Measurements from ENCODE around the gene JAKMIP2. TPM values are rescaled to one million over a fixed set of nuclear protein-coding genes. Genes with fewer than 3 reads are reported as not detected.

JAKMIP2 gene
- polyA plus RNA-seq, 2 donors, result 0.10 to 0.20 TPM

- WGBS, 2 donors, result 74 to 86% methylated on average over 2 of the region's 2 CpGs
- no peak overlapping the region for H3K27ac ChIP-seq (ENCODE audit: low read depth in 2 of 2, low read length in 1 of 2)
- H3K4me1 ChIP-seq (ENCODE audit: control insufficient read depth in 2 of 2, insufficient read depth in 2 of 2, low read length in 1 of 2), result no peaks in the 10 kb centered on the region
- H3K36me3 ChIP-seq (ENCODE audit: control insufficient read depth in 2 of 2, insufficient read depth in 2 of 2, low read length in 1 of 2), result no peaks in the 10 kb centered on the region
- H3K27me3 ChIP-seq (ENCODE audit: control insufficient read depth in 1 of 2, insufficient read depth in 2 of 2, low read length in 2 of 2), result no peaks in the 10 kb centered on the region
- no peaks in the 10 kb centered on the region for H3K9me3 ChIP-seq (ENCODE audit: control insufficient read depth in 2 of 2, insufficient read depth in 1 of 2, low read depth in 1 of 2, low read length in 1 of 2)
- H3K4me3 ChIP-seq (ENCODE audit: low read depth in 1 of 2, low read length in 2 of 2), result no peak overlapping the region
These were observed 8.9 kb downstream of the JAKMIP2 start for GRCh38 chr5:147773587-147773986.

DNA sequence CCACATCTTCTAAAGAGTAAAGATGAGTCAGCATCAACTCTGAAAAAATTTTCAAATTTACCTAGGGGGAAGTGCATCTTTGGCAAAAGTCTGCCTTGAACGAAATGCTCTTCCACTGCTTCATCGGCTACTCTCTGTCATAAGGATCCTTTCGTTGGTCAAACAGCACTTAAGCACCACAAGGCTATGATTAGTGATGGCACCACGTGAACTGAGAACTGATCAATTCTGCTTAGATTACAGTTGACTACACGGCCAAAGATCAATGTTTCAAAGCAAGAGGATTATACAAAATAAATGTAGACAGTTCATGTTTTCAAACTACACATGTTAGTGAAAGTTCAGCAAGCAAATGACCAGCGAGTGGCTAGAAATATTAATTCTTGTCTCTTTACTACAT is 9.4 kb downstream of the JAKMIP2 start:
- Histone ChIP-seq H3K27me3 (ENCODE audit: control insufficient read depth in 1 of 2, insufficient read depth in 2 of 2, low read length in 2 of 2) (no peaks in the 10 kb centered on the region), H3K36me3 (ENCODE audit: control insufficient read depth in 2 of 2, insufficient read depth in 2 of 2, low read length in 1 of 2) (no peaks in the 10 kb centered on the region), H3K4me3 (ENCODE audit: low read depth in 1 of 2, low read length in 2 of 2) (no peak overlapping the region), H3K4me1 (ENCODE audit: control insufficient read depth in 2 of 2, insufficient read depth in 2 of 2, low read length in 1 of 2) (no peaks in the 10 kb centered on the region), H3K9me3 (ENCODE audit: control insufficient read depth in 2 of 2, insufficient read depth in 1 of 2, low read depth in 1 of 2, low read length in 1 of 2) (no peaks in the 10 kb centered on the region), H3K27ac (ENCODE audit: low read depth in 2 of 2, low read length in 1 of 2) (no peak overlapping the region)
- 84 to 86% methylated on average over 6 of the region's 6 CpGs for WGBS, 2 donors

- Histone ChIP-seq H3K9me3 (ENCODE audit: control insufficient read depth in 2 of 2, insufficient read depth in 1 of 2, low read depth in 1 of 2, low read length in 1 of 2) (no peaks in the 10 kb centered on the region), H3K27me3 (ENCODE audit: control insufficient read depth in 1 of 2, insufficient read depth in 2 of 2, low read length in 2 of 2) (no peaks in the 10 kb centered on the region), H3K4me1 (ENCODE audit: control insufficient read depth in 2 of 2, insufficient read depth in 2 of 2, low read length in 1 of 2) (no peaks in the 10 kb centered on the region), H3K4me3 (ENCODE audit: low read depth in 1 of 2, low read length in 2 of 2) (no peak overlapping the region), H3K27ac (ENCODE audit: low read depth in 2 of 2, low read length in 1 of 2) (no peak overlapping the region), H3K36me3 (ENCODE audit: control insufficient read depth in 2 of 2, insufficient read depth in 2 of 2, low read length in 1 of 2) (no peaks in the 10 kb centered on the region)
- 95 to 96% methylated on average over 4 of the region's 4 CpGs for WGBS, 2 donors
These were observed 15.5 kb downstream of the JAKMIP2 start for GRCh38 chr5:147767048-147767447.

DNA sequence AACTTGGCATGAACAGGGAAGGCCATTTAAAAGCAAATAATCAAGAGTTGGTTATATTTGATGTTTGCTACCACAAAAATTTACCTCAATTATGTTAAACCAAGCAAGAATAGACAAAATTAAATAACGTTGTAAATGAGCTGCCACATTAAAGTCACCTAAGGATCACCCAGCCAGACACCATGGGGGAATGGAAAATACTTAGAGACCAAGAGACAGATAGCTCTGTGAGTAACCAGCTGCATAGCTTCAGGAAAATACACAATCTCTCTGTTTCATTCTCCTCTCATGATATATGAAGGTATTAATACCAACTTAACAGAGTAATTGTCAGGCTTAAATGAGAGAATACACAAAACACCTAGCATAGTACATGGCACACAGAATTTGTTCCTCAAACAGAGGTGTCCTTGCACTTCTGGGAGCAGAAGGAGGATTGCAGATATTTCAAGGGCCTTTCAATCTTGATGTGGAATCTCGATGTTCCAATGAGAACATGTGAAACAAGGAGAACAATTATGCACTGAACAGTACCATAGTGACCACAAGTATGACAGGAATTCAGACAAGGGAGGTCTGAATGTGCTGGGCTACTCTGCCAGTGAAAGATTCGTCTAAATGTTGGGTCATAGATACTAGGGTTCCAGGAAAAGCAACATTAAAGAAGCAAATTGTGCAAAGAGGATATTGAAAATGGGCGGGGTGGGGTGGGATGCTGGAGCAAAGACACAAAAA is 18.6 kb downstream of the JAKMIP2 start:
- Histone ChIP-seq H3K36me3 (ENCODE audit: control insufficient read depth in 2 of 2, insufficient read depth in 2 of 2, low read length in 1 of 2) (no peaks in the 10 kb centered on the region), H3K4me3 (ENCODE audit: low read depth in 1 of 2, low read length in 2 of 2) (no peak overlapping the region), H3K4me1 (ENCODE audit: control insufficient read depth in 2 of 2, insufficient read depth in 2 of 2, low read length in 1 of 2) (no peaks in the 10 kb centered on the region), H3K9me3 (ENCODE audit: control insufficient read depth in 2 of 2, insufficient read depth in 1 of 2, low read depth in 1 of 2, low read length in 1 of 2) (no peaks in the 10 kb centered on the region), H3K27ac (ENCODE audit: low read depth in 2 of 2, low read length in 1 of 2) (no peak overlapping the region), H3K27me3 (ENCODE audit: control insufficient read depth in 1 of 2, insufficient read depth in 2 of 2, low read length in 2 of 2) (no peaks in the 10 kb centered on the region)
- whole genome bisulfite sequencing, 2 donors, result 68 to 75% methylated on average over 4 of the region's 4 CpGs

- H3K9me3 ChIP-seq (ENCODE audit: control insufficient read depth in 2 of 2, insufficient read depth in 1 of 2, low read depth in 1 of 2, low read length in 1 of 2), result no peaks in the 10 kb centered on the region
- no peak overlapping the region for H3K4me3 ChIP-seq (ENCODE audit: low read depth in 1 of 2, low read length in 2 of 2)
- no peaks in the 10 kb centered on the region for H3K36me3 ChIP-seq (ENCODE audit: control insufficient read depth in 2 of 2, insufficient read depth in 2 of 2, low read length in 1 of 2)
- H3K27ac ChIP-seq (ENCODE audit: low read depth in 2 of 2, low read length in 1 of 2), result no peak overlapping the region
- 39 to 45% methylated on average over 2 of the region's 2 CpGs for WGBS, 2 donors
- H3K4me1 ChIP-seq (ENCODE audit: control insufficient read depth in 2 of 2, insufficient read depth in 2 of 2, low read length in 1 of 2), result no peaks in the 10 kb centered on the region
- H3K27me3 ChIP-seq (ENCODE audit: control insufficient read depth in 1 of 2, insufficient read depth in 2 of 2, low read length in 2 of 2), result peaks cover 0 to 3% of the 10 kb centered on the region in 2 donors
These were observed 22.2 kb downstream of the JAKMIP2 start for GRCh38 chr5:147760086-147760875.

DNA sequence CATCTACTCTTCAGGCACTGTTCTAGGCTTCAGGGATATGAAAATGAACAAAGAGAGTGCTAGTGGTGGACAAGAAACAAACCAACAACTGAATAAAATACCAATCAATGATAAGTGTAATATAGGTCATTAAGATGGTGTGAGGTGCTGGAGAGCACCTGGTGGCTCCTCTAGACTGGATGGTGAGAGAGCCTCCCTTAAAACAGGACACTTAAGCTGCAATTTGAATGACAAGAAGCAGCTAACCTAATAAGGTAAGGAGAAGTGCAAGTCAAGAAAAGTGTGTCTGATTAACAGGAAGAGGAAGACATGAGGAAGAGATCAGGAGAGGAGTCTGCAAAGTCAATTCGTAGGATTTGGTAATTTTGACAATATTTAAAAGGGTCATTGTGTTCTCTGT is 23.1 kb downstream of the JAKMIP2 start:
- Histone ChIP-seq H3K4me3 (ENCODE audit: low read depth in 1 of 2, low read length in 2 of 2) (no peak overlapping the region), H3K4me1 (ENCODE audit: control insufficient read depth in 2 of 2, insufficient read depth in 2 of 2, low read length in 1 of 2) (no peaks in the 10 kb centered on the region), H3K27ac (ENCODE audit: low read depth in 2 of 2, low read length in 1 of 2) (no peak overlapping the region), H3K9me3 (ENCODE audit: control insufficient read depth in 2 of 2, insufficient read depth in 1 of 2, low read depth in 1 of 2, low read length in 1 of 2) (no peaks in the 10 kb centered on the region), H3K36me3 (ENCODE audit: control insufficient read depth in 2 of 2, insufficient read depth in 2 of 2, low read length in 1 of 2) (no peaks in the 10 kb centered on the region), H3K27me3 (ENCODE audit: control insufficient read depth in 1 of 2, insufficient read depth in 2 of 2, low read length in 2 of 2) (peaks cover 0 to 3% of the 10 kb centered on the region in 2 donors)
- WGBS, 2 donors, result 59 to 71% methylated on average over 1 of the region's 1 CpG

DNA sequence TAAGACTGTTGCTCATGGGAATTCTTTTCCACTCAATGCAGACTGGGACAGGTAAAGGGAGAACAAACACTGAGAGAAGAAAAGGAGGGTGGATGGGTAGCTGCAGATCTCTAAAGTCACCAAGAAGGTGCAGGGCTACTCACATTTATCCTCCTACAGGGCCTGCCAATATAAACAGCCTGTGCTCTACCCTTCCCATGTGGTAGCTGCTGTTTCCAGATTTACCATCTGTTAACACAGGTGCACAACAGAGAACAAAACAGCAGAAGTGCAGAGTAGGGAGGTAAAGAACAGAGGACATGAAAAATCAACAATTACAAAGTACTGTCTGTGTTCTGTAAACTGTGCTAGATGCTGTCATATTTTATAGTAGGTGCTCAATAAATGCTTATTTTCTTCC is 26.0 kb downstream of the JAKMIP2 start:
- H3K27ac ChIP-seq (ENCODE audit: low read depth in 2 of 2, low read length in 1 of 2), result no peak overlapping the region
- no peaks in the 10 kb centered on the region for H3K36me3 ChIP-seq (ENCODE audit: control insufficient read depth in 2 of 2, insufficient read depth in 2 of 2, low read length in 1 of 2)
- H3K9me3 ChIP-seq (ENCODE audit: control insufficient read depth in 2 of 2, insufficient read depth in 1 of 2, low read depth in 1 of 2, low read length in 1 of 2), result no peaks in the 10 kb centered on the region
- H3K27me3 ChIP-seq (ENCODE audit: control insufficient read depth in 1 of 2, insufficient read depth in 2 of 2, low read length in 2 of 2), result peaks cover 0 to 3% of the 10 kb centered on the region in 2 donors
- no peaks in the 10 kb centered on the region for H3K4me1 ChIP-seq (ENCODE audit: control insufficient read depth in 2 of 2, insufficient read depth in 2 of 2, low read length in 1 of 2)
- no peak overlapping the region for H3K4me3 ChIP-seq (ENCODE audit: low read depth in 1 of 2, low read length in 2 of 2)

- H3K27ac ChIP-seq (ENCODE audit: low read depth in 2 of 2, low read length in 1 of 2), result no peak overlapping the region
- H3K36me3 ChIP-seq (ENCODE audit: control insufficient read depth in 2 of 2, insufficient read depth in 2 of 2, low read length in 1 of 2), result no peaks in the 10 kb centered on the region
- peaks cover 0 to 3% of the 10 kb centered on the region in 2 donors for H3K27me3 ChIP-seq (ENCODE audit: control insufficient read depth in 1 of 2, insufficient read depth in 2 of 2, low read length in 2 of 2)
- no peaks in the 10 kb centered on the region for H3K4me1 ChIP-seq (ENCODE audit: control insufficient read depth in 2 of 2, insufficient read depth in 2 of 2, low read length in 1 of 2)
- WGBS, 2 donors, result 89 to 93% methylated on average over 3 of the region's 3 CpGs
- no peaks in the 10 kb centered on the region for H3K9me3 ChIP-seq (ENCODE audit: control insufficient read depth in 2 of 2, insufficient read depth in 1 of 2, low read depth in 1 of 2, low read length in 1 of 2)
- no peak overlapping the region for H3K4me3 ChIP-seq (ENCODE audit: low read depth in 1 of 2, low read length in 2 of 2)
These were observed 28.0 kb downstream of the JAKMIP2 start for GRCh38 chr5:147754372-147755122.

- no peaks in the 10 kb centered on the region for H3K9me3 ChIP-seq (ENCODE audit: control insufficient read depth in 2 of 2, insufficient read depth in 1 of 2, low read depth in 1 of 2, low read length in 1 of 2)
- no peaks in the 10 kb centered on the region for H3K36me3 ChIP-seq (ENCODE audit: control insufficient read depth in 2 of 2, insufficient read depth in 2 of 2, low read length in 1 of 2)
- H3K4me1 ChIP-seq (ENCODE audit: control insufficient read depth in 2 of 2, insufficient read depth in 2 of 2, low read length in 1 of 2), result no peaks in the 10 kb centered on the region
- H3K27ac ChIP-seq (ENCODE audit: low read depth in 2 of 2, low read length in 1 of 2), result no peak overlapping the region
- WGBS, 2 donors, result 90 to 91% methylated on average over 1 of the region's 1 CpG
- no peak overlapping the region for H3K4me3 ChIP-seq (ENCODE audit: low read depth in 1 of 2, low read length in 2 of 2)
- peaks cover 0 to 3% of the 10 kb centered on the region in 2 donors for H3K27me3 ChIP-seq (ENCODE audit: control insufficient read depth in 1 of 2, insufficient read depth in 2 of 2, low read length in 2 of 2)
These were observed 28.8 kb downstream of the JAKMIP2 start for GRCh38 chr5:147753765-147754164.
